SIG-M5 (cell line): ENCODE data around the gene ADGRG1.
"Not testable (repeated sequence)": the region's sequence is repeated elsewhere in the genome, so short reads cannot be mapped to it uniquely, and the experiment has no call there.

Source experiments
- DNase-seq: peaks from one replicate; lab custom pipeline; 2025; lab: John Stamatoyannopoulos, UW

Gene ADGRG1

DNA sequence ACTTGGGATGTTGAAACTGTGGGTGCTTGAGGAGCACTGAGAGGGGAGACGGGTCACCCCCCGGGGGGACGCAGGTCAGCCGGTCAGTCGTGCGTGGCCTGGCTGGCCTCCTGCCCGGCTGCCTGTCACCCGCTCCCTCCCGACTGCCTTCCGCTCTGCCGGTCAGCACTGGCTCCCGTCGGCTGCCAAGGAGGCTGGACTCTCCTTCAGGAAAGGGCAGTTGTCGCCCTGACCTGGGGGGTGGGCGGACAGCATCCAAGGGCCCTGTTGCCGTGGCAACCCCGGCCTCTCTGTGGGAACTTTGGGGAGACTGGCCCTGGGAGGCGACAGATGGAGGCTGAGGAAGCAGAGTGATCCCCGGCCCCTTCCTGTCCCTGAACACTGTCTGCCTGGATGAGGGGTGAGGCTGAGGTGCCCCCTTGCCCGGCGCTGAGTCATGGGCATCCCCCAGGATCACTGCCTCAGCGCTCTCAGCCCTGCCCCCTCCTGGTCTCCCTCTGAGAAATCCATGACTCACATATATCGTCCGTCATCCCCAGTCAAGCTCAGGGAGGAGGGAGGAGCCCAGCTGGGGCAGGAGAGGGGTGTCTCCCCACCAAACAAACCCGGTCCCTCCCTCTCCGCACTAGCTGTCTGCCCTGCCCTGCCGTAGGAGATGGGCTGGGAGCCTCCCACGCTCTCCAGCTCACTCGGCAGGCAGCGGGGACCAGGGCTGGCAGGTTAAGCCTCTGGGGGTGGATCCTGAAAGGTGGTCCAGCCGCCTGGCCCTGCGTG is at the start of gene ADGRG1:
Gene ADGRG1, plus strand, starts transcription at position 623 of the 774 bp plus-strand sequence. CDS start 21,658 bp downstream, outside the sequence.
- DNase-seq = no peak

- no peak for DNase-seq
Measured at GRCh38 chr16:57579361-57579665, 49.1 kb upstream of the ADGRG1 start.

DNA sequence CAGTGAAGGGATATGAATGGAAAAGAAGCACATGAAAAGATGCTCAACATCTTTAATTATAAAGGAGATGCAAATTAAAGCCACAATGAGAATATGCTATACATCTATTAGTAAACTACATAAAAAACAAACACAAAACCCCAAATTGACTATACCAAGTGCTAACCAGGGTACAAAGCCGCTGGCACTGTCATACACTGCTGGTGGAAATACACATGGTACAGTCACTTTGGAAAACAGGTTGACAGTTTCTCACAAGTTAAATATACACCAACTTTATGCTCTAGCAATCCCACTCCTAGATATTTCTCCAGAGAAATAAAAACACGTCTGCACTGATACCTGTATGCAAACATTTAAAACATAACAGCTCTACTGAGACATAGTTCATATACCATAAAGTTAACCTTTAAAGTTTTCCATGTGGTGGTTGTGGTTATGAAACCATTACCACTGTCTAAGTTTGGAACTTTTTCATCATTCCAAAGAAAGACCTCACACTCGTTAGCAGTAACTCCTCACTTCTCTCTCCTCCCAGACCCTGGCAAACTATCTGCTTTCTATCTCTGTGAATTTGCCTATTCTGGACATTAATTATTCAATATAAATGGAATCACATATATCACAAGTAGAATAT is 43.3 kb upstream of the ADGRG1 start:
- no peak for DNase-seq

- DNase-seq = no peak
Measured at GRCh38 chr16:57588831-57589230, 39.6 kb upstream of the ADGRG1 start.

DNA sequence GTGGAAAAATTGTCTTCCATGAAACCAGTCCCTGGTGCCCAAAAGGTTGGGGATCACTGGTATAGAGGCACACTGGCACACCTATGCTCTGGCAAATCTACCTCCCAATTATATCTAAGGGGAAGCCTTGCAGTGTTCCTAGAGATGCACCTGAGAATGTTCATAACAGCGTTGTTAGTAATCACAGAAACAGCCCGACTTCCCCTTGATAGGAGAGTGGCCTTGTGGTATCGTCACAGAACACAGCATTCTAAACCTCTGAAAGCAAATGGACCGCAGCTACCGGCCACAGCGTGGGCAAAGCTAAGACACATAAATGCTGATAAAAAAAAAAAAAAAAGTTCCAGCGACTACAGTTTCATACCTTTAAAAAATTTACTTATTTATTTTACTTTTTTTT is 39.1 kb upstream of the ADGRG1 start:
- no peak for DNase-seq

DNA sequence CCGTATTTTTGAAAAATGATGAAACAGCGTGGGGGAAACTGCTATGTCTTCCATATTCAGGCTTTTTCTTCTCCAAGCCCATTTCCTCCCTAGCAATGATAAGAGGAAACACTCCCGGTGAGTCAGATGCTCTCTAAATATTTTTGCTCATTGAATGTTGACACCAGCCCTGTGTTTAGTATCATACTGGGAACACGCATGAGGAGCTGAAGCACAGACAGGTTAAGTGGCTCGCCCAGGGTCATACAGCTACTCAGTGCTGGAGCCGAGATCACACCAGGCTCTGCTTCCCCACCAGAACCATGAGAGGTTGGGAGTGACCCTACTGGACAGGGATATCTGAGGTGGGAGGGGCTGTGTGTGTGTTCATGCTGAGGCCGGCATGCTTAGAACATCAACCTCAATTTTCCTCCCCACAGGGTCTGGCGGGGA is 37.8 kb upstream of the ADGRG1 start:
- no peak for DNase-seq

DNA sequence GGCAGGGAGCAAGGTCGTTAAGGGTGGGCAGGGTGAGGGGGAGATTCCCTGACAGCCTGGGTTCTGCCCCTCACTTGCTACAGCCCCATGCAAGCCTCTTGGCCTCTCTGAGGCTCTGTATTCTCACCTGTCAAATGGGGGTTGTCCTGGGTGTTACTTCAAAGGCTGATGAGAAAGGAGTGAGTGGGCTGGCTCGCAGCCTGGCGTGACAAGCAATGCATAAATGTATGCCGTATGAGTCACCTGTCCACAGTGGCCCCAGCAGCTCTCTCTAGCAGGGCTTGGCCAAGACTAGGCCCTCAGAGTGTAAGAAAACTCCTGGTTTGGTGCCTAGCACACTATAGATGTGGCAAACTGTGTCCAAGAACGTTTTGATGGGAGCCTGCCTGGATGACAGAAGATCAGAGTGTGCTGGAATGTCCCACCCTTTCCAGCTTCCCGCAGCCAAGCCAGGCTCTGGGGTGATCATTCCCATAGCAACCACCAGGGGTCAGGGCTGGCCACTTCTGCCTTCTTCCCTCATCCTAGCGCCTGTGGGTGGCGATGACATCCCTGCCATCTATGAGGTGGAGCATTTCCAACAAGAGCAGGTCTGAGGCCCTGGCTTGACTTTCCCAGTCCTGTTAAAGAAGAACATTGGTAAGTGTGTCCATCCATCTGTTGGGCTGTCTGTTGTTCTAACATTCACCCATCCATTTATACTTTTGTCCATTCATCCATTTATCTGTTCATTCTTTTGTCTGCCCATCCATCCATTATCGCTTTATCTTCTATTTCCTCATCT is 37.2 kb upstream of the ADGRG1 start:
- no peak for DNase-seq

DNA sequence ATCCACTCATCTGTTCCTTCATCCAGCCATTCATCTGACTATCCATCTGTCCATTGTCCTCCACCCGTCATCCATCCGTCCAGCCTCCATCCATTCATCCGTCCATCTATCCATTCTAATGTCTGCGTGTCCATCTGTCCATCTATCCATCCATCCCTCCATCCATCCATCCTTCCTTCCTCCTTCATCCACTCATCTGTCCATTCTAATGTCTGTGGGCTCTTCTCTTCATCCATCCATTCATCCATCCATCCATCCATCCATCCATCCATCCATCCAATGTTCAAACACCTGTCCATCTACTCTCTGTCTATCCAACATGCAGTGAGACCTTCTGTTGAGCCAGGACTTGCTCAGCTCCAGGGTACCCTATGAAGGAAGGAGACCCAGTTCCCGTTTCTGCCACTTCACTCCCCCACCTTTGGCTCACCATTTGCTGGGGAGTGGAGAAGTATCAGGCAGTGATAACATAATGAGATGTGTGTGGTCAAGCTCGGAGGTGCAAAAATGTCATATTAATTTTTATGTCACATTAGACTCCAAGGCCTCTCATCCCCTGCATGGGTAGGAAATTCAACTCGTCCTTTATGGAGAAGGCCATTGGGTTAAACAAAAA is 36.5 kb upstream of the ADGRG1 start:
- no peak for DNase-seq

DNA sequence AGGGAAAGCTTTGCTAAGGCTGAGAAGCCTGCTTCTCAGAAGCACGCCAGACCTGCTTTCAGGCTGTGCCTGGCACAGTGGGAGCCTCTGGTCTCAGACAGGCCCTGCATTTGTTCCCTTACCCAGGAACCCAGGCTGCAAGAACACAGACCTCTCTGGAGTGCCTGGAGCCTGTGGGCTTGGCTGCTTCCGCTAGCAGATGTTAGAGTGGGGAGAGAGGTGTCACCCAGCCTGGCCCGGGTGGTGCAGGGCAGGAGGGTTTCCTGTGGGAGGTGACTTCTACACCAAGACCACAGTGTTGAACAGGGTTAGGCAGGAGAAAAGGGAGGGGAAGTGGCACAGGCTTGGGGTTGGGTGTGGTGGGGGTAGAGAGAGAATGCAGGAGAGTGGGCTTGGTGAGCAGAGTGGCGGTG is 35.8 kb upstream of the ADGRG1 start:
- DNase-seq = no peak

- DNase-seq = no peak
Measured at GRCh38 chr16:57593021-57593420, 35.4 kb upstream of the ADGRG1 start.

DNA sequence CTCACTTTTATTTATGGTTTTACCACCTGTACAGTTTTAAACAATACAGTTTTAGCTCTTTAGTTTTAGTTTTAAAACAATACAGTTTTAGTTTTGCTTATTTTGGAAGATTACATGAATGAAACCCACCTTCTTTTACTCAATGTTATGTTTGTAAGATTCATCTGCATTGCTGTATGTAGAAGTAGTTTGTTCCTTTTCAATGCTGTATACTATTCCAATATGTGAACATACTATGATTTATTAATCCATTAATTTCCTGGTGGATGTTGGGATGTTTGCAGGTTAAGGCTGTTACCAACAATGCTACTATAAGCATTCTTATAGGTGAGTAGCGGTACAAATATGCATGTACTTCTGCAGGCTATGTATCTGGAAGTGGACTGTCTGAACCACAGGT is 34.4 kb upstream of the ADGRG1 start:
- no peak for DNase-seq

- DNase-seq = no peak
Measured at GRCh38 chr16:57594531-57595031, 33.8 kb upstream of the ADGRG1 start.

DNA sequence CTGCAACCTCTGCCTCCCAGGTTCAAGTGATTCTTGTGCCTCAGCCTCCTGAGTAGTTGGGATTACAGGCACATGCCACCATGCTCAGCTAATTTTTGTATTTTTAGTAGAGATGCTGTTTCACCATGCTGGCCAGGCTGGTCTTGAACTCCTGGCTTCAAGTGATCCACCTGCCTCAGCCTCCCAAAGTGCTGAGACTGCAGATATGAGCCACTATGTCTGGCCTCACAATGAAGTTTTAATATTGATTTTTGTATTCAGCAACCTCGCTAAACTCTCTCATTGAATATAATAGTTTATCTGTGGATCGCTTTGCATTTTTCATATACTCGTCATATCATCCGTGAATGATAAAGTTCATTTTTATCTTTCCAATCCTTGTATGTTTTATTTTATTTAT is 32.2 kb upstream of the ADGRG1 start:
- DNase-seq = not testable (repeated sequence)

GRCh38 chr16:57598437-57598836 is 30.0 kb upstream of the ADGRG1 start:
- no peak for DNase-seq

GRCh38 chr16:57600048-57600835 is 28.2 kb upstream of the ADGRG1 start:
- no peak for DNase-seq

GRCh38 chr16:57600952-57601580 is 27.4 kb upstream of the ADGRG1 start:
- no peak for DNase-seq

- DNase-seq = no peak
Measured at GRCh38 chr16:57601801-57602478, 26.5 kb upstream of the ADGRG1 start.

DNA sequence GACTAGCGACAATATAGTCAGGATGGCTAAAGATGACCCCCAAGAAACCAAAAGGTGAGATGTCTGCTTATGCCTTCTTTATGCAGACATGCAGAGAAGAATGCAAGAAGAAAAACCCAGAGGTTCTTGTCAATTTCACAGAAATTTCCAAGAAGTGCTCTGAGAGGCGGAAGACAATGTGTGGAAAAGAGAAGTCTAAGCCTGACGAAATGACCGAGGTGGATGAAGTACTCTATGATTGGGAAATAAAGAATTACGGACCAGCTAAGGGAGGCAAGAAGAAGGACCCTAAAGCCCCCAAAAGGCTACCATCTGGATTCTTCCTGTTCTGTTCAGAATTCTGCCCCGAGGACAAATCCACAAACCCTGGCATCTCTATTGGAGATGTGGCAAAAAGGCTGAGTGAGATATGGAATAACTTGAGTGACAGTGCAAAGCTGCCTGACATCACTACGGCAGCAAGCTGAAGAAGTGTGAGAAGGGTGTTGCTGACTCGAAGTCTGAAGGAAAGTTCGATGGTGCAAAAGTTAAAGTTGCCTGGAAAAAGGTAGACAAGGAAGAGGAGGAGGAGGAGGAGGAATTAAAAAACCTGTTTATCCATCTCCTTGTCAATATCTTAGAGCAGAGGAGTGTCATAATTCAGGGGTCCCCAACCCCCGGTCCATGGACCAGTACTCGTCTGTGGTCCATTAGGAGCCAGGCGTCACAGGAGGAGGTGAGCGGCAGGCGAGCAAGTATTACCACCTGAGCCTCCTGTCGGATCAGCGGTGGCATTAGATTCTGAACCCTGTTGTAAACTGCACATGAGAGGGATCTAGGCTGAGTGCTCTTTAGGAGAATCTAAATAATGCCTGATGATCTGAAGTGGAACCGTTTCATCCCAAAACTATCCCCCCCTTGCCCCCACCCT is 25.1 kb upstream of the ADGRG1 start:
- no peak for DNase-seq

- DNase-seq = no peak
Measured at GRCh38 chr16:57604177-57604576, 24.3 kb upstream of the ADGRG1 start.
